VCaP (cell line): ENCODE measurements around the gene SOX15.

Experiments
- H3K27ac ChIP-seq: fragments of 450-650 bp; 2 replicates; pipeline ENCODE4 v1.5.1; 2017
- CTCF ChIP-seq: fragments of 450-650 bp; conservative IDR thresholded peaks from 2 replicates; pipeline ENCODE4 v1.5.1; 2017; ENCODE audit warnings: mild to moderate bottlenecking, moderate library complexity

Gene SOX15

GRCh38 chr17:7593296-7593695, 3.4 kb upstream of the SOX15 start:
- TF ChIP-seq CTCF = no peak
- H3K27ac ChIP-seq = no peak overlapping the region

- TF ChIP-seq CTCF = no peak
- no peak overlapping the region for H3K27ac ChIP-seq
These were observed 2.6 kb upstream of the SOX15 start for GRCh38 chr17:7592422-7593021.

GRCh38 chr17:7591596-7591995, 1.7 kb upstream of the SOX15 start:
- TF ChIP-seq CTCF = no peak
- no peak overlapping the region for H3K27ac ChIP-seq

GRCh38 chr17:7590743-7591142, 849 bp upstream of the SOX15 start:
- no peak for TF ChIP-seq CTCF
- no peak overlapping the region for H3K27ac ChIP-seq

GRCh38 chr17:7589204-7589868, 558 bp downstream of the SOX15 start:
- no peak overlapping the region for H3K27ac ChIP-seq

GRCh38 chr17:7588553-7589203, 1.2 kb downstream of the SOX15 start:
- H3K27ac ChIP-seq = no peak overlapping the region
- no peak for TF ChIP-seq CTCF

More at GRCh38 chr17:7589204-7589868, 558 bp downstream of the SOX15 start:
- TF ChIP-seq CTCF = no peak; the same call in 1 of the 2 replicates

- TF ChIP-seq CTCF = no peak
- H3K27ac ChIP-seq = no peak overlapping the region
These were observed 2.3 kb downstream of the SOX15 start for GRCh38 chr17:7587420-7588151.
